ENCODE results near the gene FAM241B.

FAM241B gene

DNA sequence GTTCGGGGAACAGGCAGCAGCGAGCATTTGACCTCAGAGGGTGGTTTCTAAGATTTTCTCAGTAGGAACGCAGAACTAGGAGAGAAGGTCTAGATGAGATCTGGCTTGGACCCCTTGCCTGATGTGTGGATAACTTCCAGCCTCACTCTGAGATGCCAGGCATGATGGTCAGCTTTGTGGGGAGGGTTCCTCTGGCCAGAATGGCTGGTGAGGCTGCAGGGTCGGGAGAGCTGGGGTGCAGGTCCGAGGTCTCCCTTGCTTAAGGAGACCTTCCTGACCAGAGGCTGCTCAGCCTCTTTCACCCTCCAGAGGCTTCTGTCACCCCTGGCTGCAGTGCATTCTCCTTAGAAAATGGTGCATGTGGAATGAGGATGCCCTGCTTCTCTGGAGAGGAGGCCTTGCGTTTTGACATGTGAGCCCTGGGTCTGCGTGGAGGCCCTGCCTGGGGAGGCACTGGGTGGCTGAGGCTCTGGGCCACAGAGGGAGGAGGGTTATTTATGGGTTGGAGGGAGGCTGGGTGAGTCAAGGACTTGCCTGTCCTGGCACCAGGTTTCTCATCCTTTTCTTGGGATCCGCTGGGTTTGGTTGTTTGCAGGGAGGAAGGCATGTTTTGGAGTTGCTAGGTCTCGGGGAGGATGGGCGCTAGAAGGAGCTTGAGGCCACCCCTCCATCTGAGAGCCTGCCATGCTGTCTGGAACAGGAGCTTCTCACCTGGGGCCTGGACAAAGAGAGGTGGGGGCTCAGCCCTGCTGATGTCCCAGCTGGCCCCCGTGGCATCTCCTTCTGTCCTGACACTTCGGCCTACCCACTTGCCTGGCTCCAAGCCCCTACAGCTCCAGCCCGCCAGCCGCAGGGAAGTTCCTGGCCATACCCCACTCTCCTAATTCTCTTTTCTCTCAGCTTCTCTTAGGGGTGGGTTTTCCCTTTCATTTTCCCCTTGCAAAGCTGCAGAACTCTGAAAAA lies 3.9 kb downstream of the FAM241B start:
- Histone ChIP-seq H3K27me3 (ENCODE audit: control insufficient read depth, insufficient read depth, low read length) (no peaks in the 10 kb centered on the region), H3K27ac (ENCODE audit: low read length) (no peak overlapping the region), H3K9me3 (ENCODE audit: control insufficient read depth, insufficient read depth, low read length) (no peaks in the 10 kb centered on the region), H3K4me1 (ENCODE audit: control insufficient read depth, insufficient read depth, low read length) (peaks cover 3% of the 10 kb centered on the region; the same call in 1 of the 2 replicates), H3K36me3 (ENCODE audit: control insufficient read depth, insufficient read depth, low read length) (peaks cover 8% of the 10 kb centered on the region), H3K4me3 (ENCODE audit: low read length) (no peak overlapping the region)
- DNase-seq (ENCODE audit: low read depth, low spot score), result no peak
- WGBS (ENCODE audit: insufficient coverage, insufficient read length), result no CpG with 5 or more reads among the region's 14 CpGs

DNA sequence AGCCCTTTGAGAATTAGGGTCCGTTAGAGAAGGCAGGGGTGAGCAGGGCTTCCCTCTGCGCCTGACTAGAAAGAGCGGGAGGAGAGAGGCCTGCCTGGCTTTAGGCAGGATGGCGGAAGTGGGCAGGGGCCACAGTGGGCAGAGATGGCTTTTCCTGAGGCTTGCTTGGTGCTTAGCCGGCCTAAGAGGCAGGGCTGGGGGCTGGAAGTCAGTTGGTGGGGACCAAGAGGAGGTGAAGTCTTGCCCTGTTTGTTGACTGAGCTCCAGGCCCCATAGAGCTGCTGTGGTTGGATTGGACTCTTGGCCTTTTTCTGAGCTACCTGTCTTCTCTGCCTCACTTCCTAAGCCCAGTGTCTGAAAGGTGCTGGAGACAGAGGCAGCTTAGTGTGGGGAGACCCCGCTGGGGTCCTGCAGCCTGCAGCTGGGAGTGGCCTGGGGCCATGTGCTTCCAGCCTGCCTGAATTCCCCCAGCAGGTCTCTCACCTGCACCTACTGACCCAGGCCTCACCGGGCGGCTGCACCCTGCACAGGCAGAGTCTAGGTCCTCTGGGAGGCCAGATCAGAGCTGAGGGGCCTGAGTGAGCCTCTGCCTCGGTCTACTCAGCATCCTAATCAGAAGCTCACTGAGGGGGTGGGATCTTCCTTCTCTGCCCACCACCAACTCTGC lies 4.8 kb downstream of the FAM241B start:
- no peak overlapping the region for H3K4me3 ChIP-seq (ENCODE audit: low read length)
- H3K36me3 ChIP-seq (ENCODE audit: control insufficient read depth, insufficient read depth, low read length), result peaks cover 8% of the 10 kb centered on the region
- DNase-seq (ENCODE audit: low read depth, low spot score), result no peak
- no peak overlapping the region for H3K27ac ChIP-seq (ENCODE audit: low read length)
- H3K4me1 ChIP-seq (ENCODE audit: control insufficient read depth, insufficient read depth, low read length), result peaks cover 3% of the 10 kb centered on the region; the same call in 1 of the 2 replicates
- H3K9me3 ChIP-seq (ENCODE audit: control insufficient read depth, insufficient read depth, low read length), result no peaks in the 10 kb centered on the region
- WGBS (ENCODE audit: insufficient coverage, insufficient read length), result no CpG with 5 or more reads among the region's 9 CpGs
- H3K27me3 ChIP-seq (ENCODE audit: control insufficient read depth, insufficient read depth, low read length), result no peaks in the 10 kb centered on the region

DNA sequence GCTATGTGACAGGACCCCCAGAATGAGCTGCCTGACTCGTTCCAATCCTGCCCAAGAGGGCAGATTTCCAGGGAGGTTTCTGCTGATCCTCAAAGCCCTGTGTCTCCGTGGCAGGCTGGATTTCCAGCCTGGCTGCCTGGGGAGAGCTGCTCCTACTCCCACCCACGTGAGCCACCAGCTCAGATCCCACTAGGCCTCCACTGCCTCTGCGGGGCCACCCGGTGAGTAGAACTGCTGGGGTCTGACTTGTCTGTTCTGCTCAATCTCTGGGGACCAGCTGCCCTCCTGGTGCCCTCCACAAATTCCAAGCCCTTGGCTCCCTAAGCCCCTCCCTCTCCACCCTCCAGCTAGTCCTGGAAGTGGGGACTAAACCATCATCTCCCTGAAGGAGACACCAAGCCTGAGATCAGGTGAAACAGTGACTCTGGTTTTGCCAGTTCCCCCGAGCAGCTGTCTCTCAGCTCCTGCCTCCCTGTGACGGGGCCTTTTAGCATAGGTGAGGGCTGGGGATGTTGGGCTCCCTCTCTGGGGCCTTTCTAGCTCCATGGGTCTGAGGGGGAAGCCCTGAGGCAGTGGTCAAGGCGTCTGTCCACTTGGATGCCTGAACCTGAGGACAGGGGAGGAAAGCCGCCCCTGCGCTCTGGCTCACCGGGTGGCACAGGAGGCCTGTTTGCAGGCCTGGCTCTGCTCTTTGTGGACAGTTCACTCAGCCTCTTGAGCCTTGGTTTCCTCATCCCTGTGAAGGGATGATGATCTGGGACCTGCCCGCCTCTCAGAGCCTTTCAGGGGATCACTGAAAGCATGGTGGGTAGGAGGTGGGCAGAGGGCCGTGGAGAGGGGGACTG lies 5.6 kb downstream of the FAM241B start:
- Histone ChIP-seq H3K36me3 (ENCODE audit: control insufficient read depth, insufficient read depth, low read length) (peaks cover 8% of the 10 kb centered on the region), H3K4me3 (ENCODE audit: low read length) (no peak overlapping the region), H3K27ac (ENCODE audit: low read length) (no peak overlapping the region), H3K9me3 (ENCODE audit: control insufficient read depth, insufficient read depth, low read length) (no peaks in the 10 kb centered on the region), H3K4me1 (ENCODE audit: control insufficient read depth, insufficient read depth, low read length) (peaks cover 3% of the 10 kb centered on the region; the same call in 1 of the 2 replicates), H3K27me3 (ENCODE audit: control insufficient read depth, insufficient read depth, low read length) (no peaks in the 10 kb centered on the region)
- no CpG with 5 or more reads among the region's 13 CpGs for WGBS (ENCODE audit: insufficient coverage, insufficient read length)
- no peak for DNase-seq (ENCODE audit: low read depth, low spot score)

DNA sequence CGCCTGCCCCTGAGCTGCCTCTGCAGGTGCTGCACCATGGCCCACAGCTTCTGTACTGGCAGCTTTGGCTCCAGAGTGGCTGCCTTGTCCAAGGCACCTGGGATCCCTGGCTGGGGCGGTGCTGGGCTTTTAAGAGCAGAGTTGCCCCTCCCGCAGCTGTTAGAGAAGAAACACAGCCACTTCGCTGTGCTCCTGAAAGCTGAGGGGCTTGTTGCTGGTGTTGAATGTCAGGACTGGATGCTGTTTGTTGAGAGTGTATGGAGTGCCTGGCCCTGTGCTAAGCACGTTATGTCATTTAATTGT lies 6.2 kb downstream of the FAM241B start:
- no peaks in the 10 kb centered on the region for H3K9me3 ChIP-seq (ENCODE audit: control insufficient read depth, insufficient read depth, low read length)
- peaks cover 8% of the 10 kb centered on the region for H3K36me3 ChIP-seq (ENCODE audit: control insufficient read depth, insufficient read depth, low read length)
- no CpG with 5 or more reads among the region's 5 CpGs for WGBS (ENCODE audit: insufficient coverage, insufficient read length)
- H3K4me3 ChIP-seq (ENCODE audit: low read length), result no peak overlapping the region
- H3K27ac ChIP-seq (ENCODE audit: low read length), result no peak overlapping the region
- H3K4me1 ChIP-seq (ENCODE audit: control insufficient read depth, insufficient read depth, low read length), result peaks cover 3% of the 10 kb centered on the region; the same call in 1 of the 2 replicates
- no peak for DNase-seq (ENCODE audit: low read depth, low spot score)
- H3K27me3 ChIP-seq (ENCODE audit: control insufficient read depth, insufficient read depth, low read length), result no peaks in the 10 kb centered on the region

DNA sequence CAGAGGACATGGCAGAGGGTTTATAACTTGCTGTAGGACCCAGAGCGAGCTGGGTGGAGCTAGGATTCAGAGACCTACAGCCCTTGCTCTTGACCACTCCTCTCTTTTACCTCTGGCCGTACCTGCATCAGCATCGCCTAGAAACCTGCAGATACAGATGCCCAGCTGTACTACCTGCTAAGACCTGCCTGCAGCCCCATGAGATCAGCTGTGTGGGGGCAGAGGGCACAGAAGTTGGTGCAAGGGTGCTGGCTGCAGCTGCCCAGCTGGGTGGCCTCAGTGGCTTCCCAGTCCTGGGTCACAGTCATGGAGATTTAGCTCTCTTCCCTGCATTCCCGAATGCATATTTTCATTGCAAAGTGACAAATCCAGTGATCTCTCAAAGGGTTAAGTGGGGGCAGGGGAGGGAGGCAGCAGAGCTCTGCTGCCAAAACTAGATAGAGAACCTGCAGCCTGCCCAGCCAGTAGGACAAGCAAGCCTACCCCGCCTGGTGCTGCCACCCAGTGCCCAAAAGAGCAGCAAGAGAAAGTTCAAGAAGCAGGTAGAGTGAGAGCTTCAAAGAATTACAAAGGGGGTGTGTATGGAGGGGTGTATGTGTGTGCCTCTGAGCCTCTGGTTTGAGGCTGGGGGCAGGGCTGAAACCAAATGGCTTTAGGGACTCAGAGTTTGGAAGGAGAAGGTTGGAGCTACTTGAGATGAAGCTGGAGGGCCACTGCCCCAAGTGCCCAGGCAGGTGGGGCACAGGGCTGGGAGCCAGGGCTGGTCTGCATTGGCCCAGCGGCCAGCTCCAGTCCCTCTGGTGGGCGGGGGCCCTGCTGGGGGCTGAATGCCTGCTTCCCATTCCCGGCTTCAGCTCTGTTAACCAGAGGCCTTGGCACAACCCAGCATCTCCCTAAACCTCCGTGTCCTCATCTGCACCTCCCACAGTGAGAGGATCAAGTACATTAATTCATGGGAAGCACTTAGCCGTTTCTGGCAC lies 6.9 kb downstream of the FAM241B start:
- DNase-seq (ENCODE audit: low read depth, low spot score), result no peak
- H3K9me3 ChIP-seq (ENCODE audit: control insufficient read depth, insufficient read depth, low read length), result no peaks in the 10 kb centered on the region
- no peaks in the 10 kb centered on the region for H3K27me3 ChIP-seq (ENCODE audit: control insufficient read depth, insufficient read depth, low read length)
- H3K4me3 ChIP-seq (ENCODE audit: low read length), result no peak overlapping the region
- H3K27ac ChIP-seq (ENCODE audit: low read length), result no peak overlapping the region
- WGBS (ENCODE audit: insufficient coverage, insufficient read length), result no CpG with 5 or more reads among the region's 10 CpGs
- H3K36me3 ChIP-seq (ENCODE audit: control insufficient read depth, insufficient read depth, low read length), result peaks cover 6% of the 10 kb centered on the region
- H3K4me1 ChIP-seq (ENCODE audit: control insufficient read depth, insufficient read depth, low read length), result peaks cover 3% of the 10 kb centered on the region; the same call in 1 of the 2 replicates

DNA sequence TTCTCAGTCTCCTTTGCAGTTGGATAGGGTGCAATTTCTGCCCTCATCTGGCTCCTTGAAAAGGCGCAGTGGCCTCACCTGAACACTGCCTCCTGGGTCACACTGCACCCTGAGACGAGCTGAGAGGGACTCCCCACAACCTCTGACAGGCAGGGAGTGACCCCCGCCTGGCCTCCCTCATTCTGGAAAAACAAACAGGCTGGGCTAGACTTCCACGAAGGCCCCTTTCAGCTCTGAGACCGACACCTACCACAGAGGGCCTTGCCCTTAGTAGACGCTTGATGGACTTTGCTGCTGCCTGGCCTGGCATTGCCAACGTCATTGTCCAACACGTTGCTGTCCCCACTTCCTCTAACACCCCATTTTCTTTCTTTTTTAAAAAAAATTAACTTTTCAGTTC lies 8.6 kb downstream of the FAM241B start:
- no peaks in the 10 kb centered on the region for H3K9me3 ChIP-seq (ENCODE audit: control insufficient read depth, insufficient read depth, low read length)
- 100% methylated on average over 1 of the region's 8 CpGs for WGBS (ENCODE audit: insufficient coverage, insufficient read length)
- no peaks in the 10 kb centered on the region for H3K36me3 ChIP-seq (ENCODE audit: control insufficient read depth, insufficient read depth, low read length)
- H3K27me3 ChIP-seq (ENCODE audit: control insufficient read depth, insufficient read depth, low read length), result no peaks in the 10 kb centered on the region
- DNase-seq (ENCODE audit: low read depth, low spot score), result no peak
- peaks cover 3% of the 10 kb centered on the region; the same call in 1 of the 2 replicates for H3K4me1 ChIP-seq (ENCODE audit: control insufficient read depth, insufficient read depth, low read length)
- H3K27ac ChIP-seq (ENCODE audit: low read length), result no peak overlapping the region
- no peak overlapping the region for H3K4me3 ChIP-seq (ENCODE audit: low read length)

DNA sequence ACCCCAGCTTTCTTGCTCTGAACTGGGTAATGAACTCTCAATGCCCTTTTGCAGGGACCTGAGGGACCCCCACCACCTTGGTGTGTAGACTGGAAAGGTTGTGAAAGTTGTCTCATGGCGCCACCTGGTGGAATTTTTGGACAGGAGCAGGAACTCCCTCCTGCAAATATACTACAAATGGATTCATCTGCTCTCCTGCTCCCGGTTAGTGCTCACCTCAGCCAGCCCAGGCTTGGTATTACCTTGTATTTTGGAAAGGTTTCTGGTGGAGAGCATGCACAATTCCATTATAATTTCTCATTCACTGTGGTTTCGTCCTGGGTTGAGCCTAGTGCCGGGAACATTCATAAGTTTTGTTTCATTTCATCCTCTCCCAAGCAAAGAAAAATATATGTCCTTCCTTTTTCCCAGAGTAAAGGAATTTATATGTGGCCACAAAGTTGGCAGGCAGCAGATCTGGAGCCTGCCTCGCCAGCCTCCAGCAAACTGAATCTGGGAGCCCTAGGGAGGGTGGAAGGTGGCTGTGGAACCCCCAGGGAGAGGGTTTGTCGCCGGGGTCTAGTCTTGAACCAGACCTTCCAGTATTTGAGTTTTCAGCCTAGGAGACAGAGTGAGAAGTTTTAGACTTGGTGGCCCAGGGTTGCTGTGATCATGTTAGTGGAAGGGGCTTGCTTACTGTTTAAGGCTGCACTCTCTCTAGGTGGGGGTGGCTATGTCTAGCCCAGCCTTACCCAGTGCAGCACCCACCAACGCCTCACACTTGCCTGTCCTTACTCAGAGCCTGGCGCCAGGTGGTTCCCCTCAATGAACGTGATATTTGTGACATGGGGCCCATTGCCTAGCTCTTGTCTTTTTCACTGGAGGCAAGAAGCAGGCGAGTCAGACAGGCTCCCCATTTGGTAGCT lies 9.5 kb downstream of the FAM241B start:
- no peaks in the 10 kb centered on the region for H3K9me3 ChIP-seq (ENCODE audit: control insufficient read depth, insufficient read depth, low read length)
- peak; percentile 79 for DNase-seq (ENCODE audit: low read depth, low spot score)
- no peaks in the 10 kb centered on the region for H3K36me3 ChIP-seq (ENCODE audit: control insufficient read depth, insufficient read depth, low read length)
- no CpG with 5 or more reads among the region's 11 CpGs for WGBS (ENCODE audit: insufficient coverage, insufficient read length)
- H3K4me1 ChIP-seq (ENCODE audit: control insufficient read depth, insufficient read depth, low read length), result peaks cover 3% of the 10 kb centered on the region; the same call in 1 of the 2 replicates
- no peak overlapping the region for H3K27ac ChIP-seq (ENCODE audit: low read length)
- H3K4me3 ChIP-seq (ENCODE audit: low read length), result no peak overlapping the region
- no peaks in the 10 kb centered on the region for H3K27me3 ChIP-seq (ENCODE audit: control insufficient read depth, insufficient read depth, low read length)

DNA sequence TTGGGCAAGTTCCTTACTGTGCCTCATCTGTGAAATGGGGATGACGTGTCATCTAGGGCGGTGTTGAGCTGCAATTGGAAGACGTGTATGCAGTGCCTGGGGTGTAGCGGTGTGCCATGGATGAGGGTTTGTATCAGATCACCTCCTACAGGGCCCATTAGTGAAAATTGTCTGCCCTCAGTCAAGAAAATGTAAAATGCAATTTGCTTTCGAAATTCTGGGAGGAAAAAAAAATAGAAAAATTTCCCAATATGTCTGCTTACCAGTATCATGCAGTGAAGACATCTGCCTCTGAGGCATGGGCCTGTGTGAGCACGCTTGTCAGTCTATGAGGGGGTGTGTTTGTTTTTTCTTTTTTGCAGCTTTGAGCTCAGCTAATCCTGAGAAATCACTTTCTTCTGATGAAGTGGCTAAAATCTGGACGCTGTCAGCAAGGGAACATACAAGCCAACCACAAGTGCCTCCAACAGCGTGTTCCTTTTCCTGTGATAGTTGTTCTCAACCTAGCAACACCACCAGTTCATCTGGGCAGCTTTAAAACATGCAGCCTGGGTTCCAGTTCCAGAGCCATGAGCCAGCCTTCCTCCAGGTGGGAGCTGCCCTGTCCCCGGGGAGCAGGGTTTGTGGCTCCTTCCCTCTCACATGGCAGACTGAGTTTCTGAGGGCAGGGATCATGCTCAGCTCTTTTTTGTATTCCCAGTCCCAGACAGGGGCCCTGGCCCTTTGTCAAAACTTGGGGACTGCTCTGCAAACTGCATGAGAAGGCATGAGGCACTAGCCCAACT lies 10.3 kb downstream of the FAM241B start:
- Histone ChIP-seq H3K9me3 (ENCODE audit: control insufficient read depth, insufficient read depth, low read length) (no peaks in the 10 kb centered on the region), H3K36me3 (ENCODE audit: control insufficient read depth, insufficient read depth, low read length) (no peaks in the 10 kb centered on the region), H3K27me3 (ENCODE audit: control insufficient read depth, insufficient read depth, low read length) (no peaks in the 10 kb centered on the region), H3K27ac (ENCODE audit: low read length) (no peak overlapping the region), H3K4me1 (ENCODE audit: control insufficient read depth, insufficient read depth, low read length) (peaks cover 4% of the 10 kb centered on the region; the same call in 1 of the 2 replicates), H3K4me3 (ENCODE audit: low read length) (no peak overlapping the region)
- no CpG with 5 or more reads among the region's 9 CpGs for WGBS (ENCODE audit: insufficient coverage, insufficient read length)
- no peak for DNase-seq (ENCODE audit: low read depth, low spot score)

All from iPS DF 6.9 (cell line).